Psoas muscle (tissue), 8 donors: ENCODE results near the gene SKA2. TPM values are rescaled to one million over a fixed set of nuclear protein-coding genes. Genes with fewer than 3 reads are reported as not detected.
A peak's percentile ranks its signal among the peaks of the same experiment; 100 is the strongest.

Experiments used
- ATAC-seq, 4 donors: fragments of 200-7000 bp; cut with Tn5 transposase; one replicate each; pipeline ENCODE4 v1.9.1; 2020; ENCODE audit warnings: moderate library complexity in 3 of 4, mild to moderate bottlenecking in 2 of 4
- DNase-seq, 2 donors: peaks; one replicate each; pipeline ENCODE4 v3.0.0-alpha.2; 2020
- H3K27ac ChIP-seq: fragments of 200-600 bp; one replicate; pipeline ENCODE4 v1.8.0; 2022
- H3K27me3 ChIP-seq, 3 donors: fragments of 200-600 bp in 1 of 3; one replicate each; pipeline versions ENCODE4 v1.6.1 to v1.8.0; 2013 to 2022; ENCODE audit warnings: low read length in 2 of 3, mild to moderate bottlenecking in 2 of 3, moderate library complexity in 1 of 3; ENCODE audit not compliant: insufficient read depth in 3 of 3
- H3K36me3 ChIP-seq, 2 donors: fragments of 200-600 bp in 1 of 2; one replicate each; pipeline versions ENCODE4 v1.6.1 to v1.8.0; 2013 to 2022; ENCODE audit warnings: low read depth in 1 of 2, mild to moderate bottlenecking in 1 of 2, moderate library complexity in 1 of 2; ENCODE audit not compliant: insufficient read depth in 1 of 2
- H3K4me1 ChIP-seq: fragments of 200-600 bp; one replicate; pipeline ENCODE4 v1.8.0; 2022
- H3K4me3 ChIP-seq: fragments of 200-600 bp; one replicate; pipeline ENCODE4 v1.8.0; 2022; ENCODE audit warnings: mild to moderate bottlenecking
- H3K9me3 ChIP-seq: fragments of 200-600 bp; one replicate; pipeline ENCODE4 v1.8.0; 2022
- whole genome bisulfite sequencing, 3 donors: extraction: QIAGEN DNeasy Blood & Tissue Kit; methylation state at CpG; one replicate each; pipeline versions ENCODE4 v1.1.6 to v1.1.7; 2013; 5-methylcytosine and 5-hydroxymethylcytosine counted together
- intact Hi-C, 2 donors: fragments of 100-400 bp; cut with DNase I; formaldehyde crosslinking; loops; one replicate each; pipeline versions ENCODE4 v1.11.0 to v1.14.2; 2022
- polyA plus RNA-seq, 3 donors: library from polyadenylated mRNA; stranded (reverse); fragments of 200-250 nt; gene quantifications; one replicate each; pipeline ENCODE4 v1.2.3, GENCODE V29; 2013
- total RNA-seq, 4 donors: library from RNA; stranded (reverse); fragmentation: NEBNext Ultra II Directional in 2 of 4; extraction: Animal tissue kit (Norgen Biotek cat#: 25700) in 2 of 4; gene quantifications; one replicate each; pipeline versions ENCODE4 v1.2.1 to v1.2.4, GENCODE V29; 2021 to 2023
- TF ChIP-seq, protein P1 (sequence below): fragments of 200-600 bp; IDR thresholded peaks from one replicate; pipeline ENCODE4 v1.8.0; 2022; ENCODE audit warnings: antibody characterized with exemption
- donor health status: healthy with polysubstance abuse.
- donor health status: DM: no; HTN: no; CAD: no; lungs with moderate emphysema.
- donor health status: Bipolar disorder and iron deficiency.
- donor health status: healthy.
- donor health status: DM: yes; HTN: yes; CAD: no.
- donor health status: DM: no; HTN: no; CAD: no.
- donor health status: DM: no; HTN: no; CAD: no.
- donor health status: DM: yes; HTN: yes; CAD: no.

Gene SKA2
- total and polyA plus RNA-seq, 7 donors = 7.2 to 17.1 (median 11.3) TPM

DNA sequence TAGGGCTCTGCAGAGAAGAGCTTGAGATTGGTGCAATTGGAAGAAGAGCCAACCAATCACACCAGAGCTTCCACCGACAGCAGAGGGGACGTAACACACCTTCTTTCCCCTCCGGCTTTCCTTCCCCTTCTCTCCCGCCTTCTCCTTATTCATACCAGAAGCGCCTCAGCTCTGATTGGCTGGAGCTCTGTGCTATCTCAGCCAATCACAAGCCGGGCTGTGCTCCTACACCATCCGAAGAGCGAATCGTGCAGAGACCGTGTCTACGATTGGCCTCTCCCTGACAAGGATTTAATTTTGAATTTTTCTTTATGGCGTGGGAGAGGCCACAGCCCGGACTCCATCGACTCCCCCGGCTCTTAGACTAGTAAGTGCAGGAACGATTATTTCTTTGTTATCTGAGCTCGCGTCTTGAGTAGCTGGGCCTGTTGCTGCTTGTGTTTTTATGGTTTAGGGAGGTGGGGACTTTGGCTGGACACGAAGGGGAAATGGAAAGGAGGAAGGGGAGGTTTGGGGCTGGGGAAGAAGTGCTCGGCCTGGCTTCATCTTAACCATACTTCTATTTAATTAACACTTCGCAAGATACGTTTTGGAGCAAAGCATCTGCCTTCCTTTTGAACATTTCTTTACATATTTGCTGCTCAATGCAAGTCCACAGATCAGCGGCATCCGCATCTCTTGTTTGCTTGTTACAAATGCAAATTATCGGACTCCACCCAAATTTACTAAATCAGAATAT lies 622 bp upstream of the SKA2 start, which contains the start of gene PRR11:
TSS of gene PRR11 (plus strand) at position 308 of the 739 bp plus-strand sequence. CDS start 14,007 bp downstream, outside the sequence.
- Histone ChIP-seq H3K27ac (peak within 1 kb of the TSS; percentile 66), H3K9me3 (no peaks in the 10 kb centered on the region), H3K36me3 (no peaks in the 10 kb centered on the region), H3K4me3 (peak within 1 kb of the TSS; percentile 74), H3K27me3 (no peaks in the 10 kb centered on the region), H3K4me1 (peaks cover 20% of the 10 kb centered on the region)
- TF ChIP-seq, protein P1, sequence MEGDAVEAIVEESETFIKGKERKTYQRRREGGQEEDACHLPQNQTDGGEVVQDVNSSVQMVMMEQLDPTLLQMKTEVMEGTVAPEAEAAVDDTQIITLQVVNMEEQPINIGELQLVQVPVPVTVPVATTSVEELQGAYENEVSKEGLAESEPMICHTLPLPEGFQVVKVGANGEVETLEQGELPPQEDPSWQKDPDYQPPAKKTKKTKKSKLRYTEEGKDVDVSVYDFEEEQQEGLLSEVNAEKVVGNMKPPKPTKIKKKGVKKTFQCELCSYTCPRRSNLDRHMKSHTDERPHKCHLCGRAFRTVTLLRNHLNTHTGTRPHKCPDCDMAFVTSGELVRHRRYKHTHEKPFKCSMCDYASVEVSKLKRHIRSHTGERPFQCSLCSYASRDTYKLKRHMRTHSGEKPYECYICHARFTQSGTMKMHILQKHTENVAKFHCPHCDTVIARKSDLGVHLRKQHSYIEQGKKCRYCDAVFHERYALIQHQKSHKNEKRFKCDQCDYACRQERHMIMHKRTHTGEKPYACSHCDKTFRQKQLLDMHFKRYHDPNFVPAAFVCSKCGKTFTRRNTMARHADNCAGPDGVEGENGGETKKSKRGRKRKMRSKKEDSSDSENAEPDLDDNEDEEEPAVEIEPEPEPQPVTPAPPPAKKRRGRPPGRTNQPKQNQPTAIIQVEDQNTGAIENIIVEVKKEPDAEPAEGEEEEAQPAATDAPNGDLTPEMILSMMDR = no peak
- intact Hi-C loops = no loop called here
- WGBS, 3 donors = 0 to 1% (median 1%) methylated on average over 25 of the region's 25 CpGs
- ATAC-seq = peak; percentile 93 to 97 (median 96)
- peak; percentile 88 to 94 for DNase-seq

DNA sequence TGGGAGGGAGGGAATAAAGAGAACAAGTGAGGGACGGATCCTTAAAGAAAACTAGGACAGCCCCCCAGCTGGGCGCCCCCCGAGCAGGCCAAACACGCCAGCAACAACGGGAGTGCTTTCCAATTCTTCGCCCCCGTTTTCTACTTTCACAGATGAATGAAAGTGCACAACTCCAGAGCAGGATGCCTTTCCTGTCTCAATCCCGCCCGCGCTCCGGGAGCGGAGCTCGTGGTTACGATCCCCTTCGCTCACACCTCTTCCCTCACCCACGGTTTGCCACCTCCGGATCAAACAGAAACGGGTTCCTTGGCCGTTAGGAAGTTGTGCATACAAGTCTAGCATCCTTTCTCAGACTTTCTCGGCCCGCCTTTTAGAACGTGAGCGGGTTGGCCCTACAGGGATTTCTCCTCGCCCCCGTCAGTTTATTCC lies 680 bp downstream of the SKA2 start:
- intact Hi-C loops = loop anchor here in 1 of 2 donors (5.0 kb wide), 1 partner anchor 47 kb away; the partner anchor contains the start of gene TRIM37

DNA sequence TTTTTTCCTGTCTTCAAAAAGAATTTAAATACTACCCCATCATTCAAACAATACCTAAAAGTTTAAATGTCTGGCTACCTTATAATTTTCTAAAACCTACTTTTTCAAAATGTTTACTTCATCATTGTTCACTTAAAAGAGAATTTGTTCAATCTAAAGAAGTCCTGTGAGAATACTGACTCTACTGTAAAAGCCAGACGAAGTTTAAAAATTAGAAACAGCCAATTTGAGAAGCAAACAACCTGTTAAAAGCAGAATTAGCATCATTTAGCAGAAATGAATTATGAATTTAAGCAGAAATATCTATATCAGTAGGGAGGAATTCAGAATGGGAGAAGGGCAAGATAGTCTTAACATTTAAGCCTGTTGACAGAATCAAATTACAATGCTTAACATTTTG lies 2.1 kb downstream of the SKA2 start:
- Histone ChIP-seq H3K4me3 (no peak overlapping the region), H3K27me3 (no peaks in the 10 kb centered on the region), H3K27ac (no peak overlapping the region), H3K9me3 (no peaks in the 10 kb centered on the region), H3K36me3 (no peaks in the 10 kb centered on the region), H3K4me1 (peaks cover 20% of the 10 kb centered on the region)
- no peak for ATAC-seq
- no peak for DNase-seq
- TF ChIP-seq, protein P1 = no peak
- WGBS, 3 donors = 69 to 76% (median 71%) methylated on average over 1 of the region's 1 CpG
- intact Hi-C loops = loop anchor here in 1 of 2 donors (5.0 kb wide), 1 partner anchor 46 kb away; the partner anchor contains the start of gene TRIM37

More for the DNA sequence above, 680 bp downstream of the SKA2 start:
- ATAC-seq = peak in 1 of 4 donors; percentile 5
- H3K27ac ChIP-seq = peak overlapping the region; percentile 66
- TF ChIP-seq, protein P1 = no peak
- peak; percentile 28 to 58 for DNase-seq
- 0 to 1% (median 1%) methylated on average over 24 to 25 of the region's 25 CpGs for WGBS, 3 donors
- no peaks in the 10 kb centered on the region for H3K9me3 ChIP-seq
- no peaks in the 10 kb centered on the region for H3K36me3 ChIP-seq
- H3K4me1 ChIP-seq = peaks cover 20% of the 10 kb centered on the region
- H3K4me3 ChIP-seq = peak overlapping the region; percentile 74
- no peaks in the 10 kb centered on the region for H3K27me3 ChIP-seq

DNA sequence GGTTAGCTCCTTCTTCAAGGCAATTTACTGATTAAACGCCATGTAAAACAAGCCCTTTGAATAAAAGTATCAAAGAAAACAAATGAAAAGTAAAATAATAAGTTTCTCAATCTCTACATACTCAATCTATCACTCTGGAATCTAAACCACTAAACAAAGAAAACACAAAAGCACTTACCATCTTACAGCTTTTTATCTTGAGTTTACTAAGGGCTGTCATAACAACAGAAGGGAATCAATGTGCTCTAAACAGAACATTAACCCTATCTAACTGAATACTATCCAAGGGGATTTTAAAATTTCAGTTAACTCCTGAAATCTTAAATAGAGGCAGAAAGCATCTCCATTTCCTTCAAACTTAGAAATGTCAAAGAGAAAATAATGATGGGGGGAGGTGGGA lies 3.4 kb downstream of the SKA2 start:
- TF ChIP-seq, protein P1 = no peak
- H3K9me3 ChIP-seq = no peaks in the 10 kb centered on the region
- 78 to 87% (median 83%) methylated on average over 1 of the region's 1 CpG for WGBS, 3 donors
- no peak overlapping the region for H3K27ac ChIP-seq
- DNase-seq (no peak), ATAC-seq (no peak)
- H3K4me3 ChIP-seq = no peak overlapping the region
- intact Hi-C loops = loop anchor here in 1 of 2 donors (5.0 kb wide), 1 partner anchor 44 kb away; the partner anchor contains the start of gene TRIM37
- no peaks in the 10 kb centered on the region for H3K36me3 ChIP-seq
- H3K27me3 ChIP-seq = no peaks in the 10 kb centered on the region
- H3K4me1 ChIP-seq = peaks cover 20% of the 10 kb centered on the region
